ENCODE data around the gene MAL. TPM values are rescaled to one million over a fixed set of nuclear protein-coding genes. Genes with fewer than 3 reads are reported as not detected.

The MAL gene
- total RNA-seq, 1 experiment from 2014 or later = 1.6 TPM

- Histone ChIP-seq H3K9ac (ENCODE audit: low read length) (no peak overlapping the region), H3K4me1 (ENCODE audit: insufficient read depth, low read length) (peaks cover 6% of the 10 kb centered on the region; the same call in 1 of the 2 replicates), H3K4me3 (ENCODE audit: low read length) (no peak overlapping the region), H3K9me2 (replicated peaks; ENCODE audit: low read length) (no peaks in the 10 kb centered on the region), H3K27ac (ENCODE audit: low read length) (no peak overlapping the region), H3K79me2 (ENCODE audit: low read length) (no peaks in the 10 kb centered on the region), H3K4me2 (ENCODE audit: low read length) (no peak overlapping the region), H4K20me1 (ENCODE audit: low read length) (no peaks in the 10 kb centered on the region), H3K9me3 (ENCODE audit: low read length) (no peaks in the 10 kb centered on the region), H3K27me3 (ENCODE audit: low read length) (no peaks in the 10 kb centered on the region), H2AFZ (ENCODE audit: low read length) (no peak overlapping the region), H3K36me3 (ENCODE audit: low read depth, low read length) (no peaks in the 10 kb centered on the region), H3F3A (ENCODE audit: low read length, unreplicated experiment) (no peaks in the 10 kb centered on the region)
- DNase-seq (peak; percentile 75), ATAC-seq (peak; percentile 74)
- ChIA-PET CTCF (interaction anchor here (1.0 to 1.9 kb wide), 4 partner anchors 11 to 56 kb away, joined by 6 to 48 read pairs (median 8); no protein-coding TSS in a partner anchor), POLR2A (ENCODE audit: unreplicated experiment) (no interaction called here)
- BruUV-seq (replicated peaks) = no TSS peak
- intact Hi-C loops (cut with micrococcal nuclease) = loop anchor here (5.0 kb wide), 1 partner anchor 39 kb away; no protein-coding TSS in a partner anchor
- TF ChIP-seq CTCF (conservative IDR thresholded peaks at IDR 0.05; ENCODE audit: low read depth, low read length) = peak; percentile 76
- TF ChIP-seq EZH2phosphoT487 (IDR thresholded peaks at IDR 0.05; ENCODE audit: borderline replicate concordance, low read length) = no peak
Measured at GRCh38 chr2:95023222-95023597, 2.3 kb upstream of the MAL start.

GRCh38 chr2:95024371-95024770 is 1.1 kb upstream of the MAL start:
- no peaks in the 10 kb centered on the region for H3K9me3 ChIP-seq (ENCODE audit: low read length)
- H2AFZ ChIP-seq (ENCODE audit: low read length) = no peak overlapping the region
- no TSS peak for BruUV-seq (replicated peaks)
- H3K27ac ChIP-seq (ENCODE audit: low read length) = no peak overlapping the region
- intact Hi-C loops (cut with micrococcal nuclease) = loop anchor here (5.0 kb wide), 1 partner anchor 38 kb away; no protein-coding TSS in a partner anchor
- ChIA-PET POLR2A (ENCODE audit: unreplicated experiment) (no interaction called here), CTCF (interaction anchor here (0.7 kb wide), 1 partner anchor 324 kb away, joined by 3 read pairs; no protein-coding TSS in a partner anchor)
- H3F3A ChIP-seq (ENCODE audit: low read length, unreplicated experiment) = no peaks in the 10 kb centered on the region
- H3K4me3 ChIP-seq (ENCODE audit: low read length) = no peak overlapping the region
- H3K27me3 ChIP-seq (ENCODE audit: low read length) = no peaks in the 10 kb centered on the region
- no peak overlapping the region for H3K9ac ChIP-seq (ENCODE audit: low read length)
- no peak overlapping the region for H3K4me2 ChIP-seq (ENCODE audit: low read length)
- no peaks in the 10 kb centered on the region for H3K36me3 ChIP-seq (ENCODE audit: low read depth, low read length)
- no peaks in the 10 kb centered on the region for H3K79me2 ChIP-seq (ENCODE audit: low read length)
- no peak for DNase-seq
- H3K9me2 ChIP-seq (replicated peaks; ENCODE audit: low read length) = no peaks in the 10 kb centered on the region
- no peak for TF ChIP-seq EZH2 (IDR thresholded peaks at IDR 0.05; ENCODE audit: low read length, unreplicated experiment)
- no peak for TF ChIP-seq EZH2phosphoT487 (IDR thresholded peaks at IDR 0.05; ENCODE audit: borderline replicate concordance, low read length)
- no peak for TF ChIP-seq CTCF (conservative IDR thresholded peaks at IDR 0.05; ENCODE audit: low read depth, low read length)
- ATAC-seq = no peak
- H4K20me1 ChIP-seq (ENCODE audit: low read length) = no peaks in the 10 kb centered on the region
- H3K4me1 ChIP-seq (ENCODE audit: insufficient read depth, low read length) = peaks cover 6% of the 10 kb centered on the region; the same call in 1 of the 2 replicates

GRCh38 chr2:95024960-95025405 is 525 bp upstream of the MAL start:
- CTCF ChIA-PET = interaction anchor here (0.7 kb wide), 2 partner anchors 54 to 324 kb away, joined by 3 read pairs; no protein-coding TSS in a partner anchor
- Histone ChIP-seq H3K9ac (ENCODE audit: low read length) (no peak overlapping the region), H3K79me2 (ENCODE audit: low read length) (no peaks in the 10 kb centered on the region), H3F3A (ENCODE audit: low read length, unreplicated experiment) (no peaks in the 10 kb centered on the region), H3K4me1 (ENCODE audit: insufficient read depth, low read length) (peaks cover 11% of the 10 kb centered on the region), H3K4me3 (ENCODE audit: low read length) (no peak overlapping the region), H3K9me2 (replicated peaks; ENCODE audit: low read length) (no peaks in the 10 kb centered on the region), H2AFZ (ENCODE audit: low read length) (no peak overlapping the region), H3K27ac (ENCODE audit: low read length) (no peak overlapping the region), H4K20me1 (ENCODE audit: low read length) (no peaks in the 10 kb centered on the region), H3K36me3 (ENCODE audit: low read depth, low read length) (no peaks in the 10 kb centered on the region), H3K4me2 (ENCODE audit: low read length) (no peak overlapping the region), H3K27me3 (ENCODE audit: low read length) (no peaks in the 10 kb centered on the region), H3K9me3 (ENCODE audit: low read length) (no peaks in the 10 kb centered on the region)
- ATAC-seq (no peak), DNase-seq (no peak)
- BruUV-seq (replicated peaks) = no TSS peak
- intact Hi-C loops (cut with micrococcal nuclease) = loop anchor here (5.0 kb wide), 1 partner anchor 37 kb away; no protein-coding TSS in a partner anchor
- TF ChIP-seq EZH2phosphoT487 (IDR thresholded peaks at IDR 0.05; ENCODE audit: borderline replicate concordance, low read length) = no peak
- TF ChIP-seq CTCF (conservative IDR thresholded peaks at IDR 0.05; ENCODE audit: low read depth, low read length) = no peak
- TF ChIP-seq EZH2 (IDR thresholded peaks at IDR 0.05; ENCODE audit: low read length, unreplicated experiment) = no peak
- POLR2A ChIA-PET (ENCODE audit: unreplicated experiment) = no interaction called here
